Cardiac fibroblast (primary cell): Measurements from ENCODE around the gene OXNAD1.
A peak's percentile ranks its signal among the peaks of the same experiment; 100 is the strongest.

ENCODE experiments used
- DNase-seq, 2 donors: peaks; one replicate each; pipeline versions ENCODE4 v3.0.0 to v3.0.0-alpha.2; 2010; ENCODE audit warnings: low read depth in 2 of 2
- H3K4me3 ChIP-seq, 2 donors: replicated peaks in 1 of 2; 1 replicate in 1 of 2; 2 replicates in 1 of 2; pipeline ENCODE4 v1.5.1; 2011; ENCODE audit warnings: low read depth in 2 of 2, low read length in 2 of 2, mild to moderate bottlenecking in 2 of 2, moderate library complexity in 1 of 2
- CTCF ChIP-seq: IDR thresholded peaks from one replicate; pipeline ENCODE4 v1.5.1; 2011; ENCODE audit warnings: low read depth, mild to moderate bottlenecking, low read length, inconsistent platforms

The OXNAD1 gene

GRCh38 chr3:16329826-16330129, 64.8 kb downstream of the OXNAD1 start:
- no peak overlapping the region for H3K4me3 ChIP-seq
- no peak for DNase-seq
- TF ChIP-seq CTCF = no peak

GRCh38 chr3:16330351-16330750, 65.3 kb downstream of the OXNAD1 start:
- TF ChIP-seq CTCF = no peak
- no peak overlapping the region for H3K4me3 ChIP-seq
- DNase-seq = no peak

- no peak for TF ChIP-seq CTCF
- DNase-seq = no peak
- H3K4me3 ChIP-seq = no peak overlapping the region
Measured at GRCh38 chr3:16331319-16331883, 66.4 kb downstream of the OXNAD1 start.

GRCh38 chr3:16332904-16333426, 68.0 kb downstream of the OXNAD1 start:
- TF ChIP-seq CTCF = no peak
- no peak overlapping the region for H3K4me3 ChIP-seq
- DNase-seq = peak; percentile 63 to 66

GRCh38 chr3:16334909-16335308, 69.9 kb downstream of the OXNAD1 start:
- DNase-seq = peak; percentile 84 to 87
- no peak for TF ChIP-seq CTCF

GRCh38 chr3:16335333-16335732, 70.3 kb downstream of the OXNAD1 start:
- no peak overlapping the region for H3K4me3 ChIP-seq
- TF ChIP-seq CTCF = no peak
- no peak for DNase-seq

More at GRCh38 chr3:16334909-16335308, 69.9 kb downstream of the OXNAD1 start:
- no peak overlapping the region for H3K4me3 ChIP-seq
